ENCODE results near the gene SCN7A.

Gene SCN7A

GRCh38 chr2:166404831-166405568 lies 89.0 kb downstream of the SCN7A start:
- no peak overlapping the region for H3K4me3 ChIP-seq (ENCODE audit: low read depth, low read length)
- no peak for TF ChIP-seq CTCF (IDR thresholded peaks at IDR 0.05; ENCODE audit: insufficient read depth, low read length, missing control alignments)
- CTCF ChIA-PET: interaction anchor here (1.5 to 2.3 kb wide), 2 partner anchors 15 to 20 kb away, joined by 4 to 15 read pairs; no protein-coding TSS in a partner anchor
- no peak for DNase-seq (ENCODE audit: low read depth, low spot score)
- POLR2A ChIA-PET: no interaction called here

GRCh38 chr2:166394245-166394644 lies 99.8 kb downstream of the SCN7A start:
- no peak for TF ChIP-seq CTCF (IDR thresholded peaks at IDR 0.05; ENCODE audit: insufficient read depth, low read length, missing control alignments)
- no peak overlapping the region for H3K4me3 ChIP-seq (ENCODE audit: low read depth, low read length)
- no peak for DNase-seq (ENCODE audit: low read depth, low spot score)
- CTCF ChIA-PET: interaction anchor here (0.9 to 5.1 kb wide), 4 partner anchors 9 to 33 kb away, joined by 3 to 53 read pairs (median 8); no protein-coding TSS in a partner anchor
- POLR2A ChIA-PET: no interaction called here

- H3K4me3 ChIP-seq (ENCODE audit: low read depth, low read length): no peak overlapping the region
- POLR2A ChIA-PET: no interaction called here
- no peak for DNase-seq (ENCODE audit: low read depth, low spot score)
- no peak for TF ChIP-seq CTCF (IDR thresholded peaks at IDR 0.05; ENCODE audit: insufficient read depth, low read length, missing control alignments)
- CTCF ChIA-PET: interaction anchor here (2.6 kb wide), 1 partner anchor 11 kb away, joined by 9 read pairs; no protein-coding TSS in a partner anchor
Measured at GRCh38 chr2:166393008-166393407, 101.0 kb downstream of the SCN7A start.

- CTCF ChIA-PET: interaction anchor here (0.9 to 2.1 kb wide), 7 partner anchors 9 to 207 kb away, joined by 3 to 6 read pairs (median 3); no protein-coding TSS in a partner anchor
- no peak for DNase-seq (ENCODE audit: low read depth, low spot score)
- POLR2A ChIA-PET: no interaction called here
- no peak for TF ChIP-seq CTCF (IDR thresholded peaks at IDR 0.05; ENCODE audit: insufficient read depth, low read length, missing control alignments)
- H3K4me3 ChIP-seq (ENCODE audit: low read depth, low read length): no peak overlapping the region
Measured at GRCh38 chr2:166388481-166389070, 105.5 kb downstream of the SCN7A start.

GRCh38 chr2:166385313-166385712 lies 108.7 kb downstream of the SCN7A start:
- ChIA-PET CTCF (interaction anchor here (0.8 to 3.6 kb wide), 26 partner anchors 10 to 432 kb away, joined by 3 to 67 read pairs (median 4); partner anchors contain the start of genes SCN9A and TTC21B), POLR2A (no interaction called here)
- TF ChIP-seq CTCF (IDR thresholded peaks at IDR 0.05; ENCODE audit: insufficient read depth, low read length, missing control alignments): no peak
- DNase-seq (ENCODE audit: low read depth, low spot score): no peak
- H3K4me3 ChIP-seq (ENCODE audit: low read depth, low read length): no peak overlapping the region

- no peak for TF ChIP-seq CTCF (IDR thresholded peaks at IDR 0.05; ENCODE audit: insufficient read depth, low read length, missing control alignments)
- no peak for DNase-seq (ENCODE audit: low read depth, low spot score)
- H3K4me3 ChIP-seq (ENCODE audit: low read depth, low read length): no peak overlapping the region
- POLR2A ChIA-PET: no interaction called here
- CTCF ChIA-PET: interaction anchor here (0.7 to 3.6 kb wide), 28 partner anchors 9 to 210 kb away, joined by 3 to 67 read pairs (median 4); partner anchors contain the start of gene SCN9A
Measured at GRCh38 chr2:166384774-166385173, 109.3 kb downstream of the SCN7A start.

Measured in AG04449 (cell line).